ENCODE data around the gene PDE11A. TPM values are rescaled to one million over a fixed set of nuclear protein-coding genes. Genes with fewer than 3 reads are reported as not detected.
A peak's percentile ranks its signal among the peaks of the same experiment; 100 is the strongest.

PDE11A gene
- total RNA-seq, 2 donors from 2014 or later: 1.5 to 1.9 TPM

DNA sequence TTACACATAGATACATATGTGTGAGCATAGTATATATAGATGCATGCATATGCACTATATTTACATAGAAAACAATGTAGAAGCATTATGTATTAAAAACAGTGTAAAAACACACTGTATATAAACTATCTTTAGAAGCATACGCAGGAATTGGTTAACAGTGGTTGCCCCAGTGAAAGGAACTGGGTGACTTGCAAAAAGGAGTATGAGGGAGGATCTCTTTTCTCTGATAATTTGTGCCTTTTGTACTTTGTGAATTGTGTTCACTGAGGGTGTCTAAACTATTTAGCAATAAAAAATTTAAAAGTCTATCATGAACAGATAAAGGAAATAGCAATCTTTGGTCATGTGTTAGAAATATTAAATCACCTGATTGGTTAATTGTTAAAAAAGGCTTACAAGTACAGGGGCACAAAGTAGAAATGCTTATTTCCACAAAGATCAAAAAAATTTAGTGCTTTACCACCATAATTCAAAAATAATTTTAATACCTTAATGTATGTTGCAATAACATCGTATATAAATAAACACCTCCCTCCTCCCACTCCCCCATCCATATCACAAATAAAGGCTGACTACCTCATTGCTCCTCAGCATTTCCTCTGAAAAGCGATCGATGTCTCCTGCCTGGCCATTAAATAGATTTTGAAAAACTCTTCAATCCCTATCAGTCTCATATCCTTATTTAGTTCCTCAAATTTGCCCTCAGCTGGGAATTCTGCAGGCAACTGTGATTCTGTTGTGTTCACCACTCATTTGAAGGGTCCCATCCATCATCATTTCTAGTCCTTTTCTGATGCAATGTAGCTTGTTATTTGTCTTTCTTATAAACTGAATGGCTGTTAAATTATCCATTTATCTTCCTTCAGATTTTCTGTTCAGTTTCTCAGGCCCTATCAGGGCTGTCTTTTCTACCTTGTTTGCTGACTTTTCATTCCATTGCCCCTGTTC lies 422.7 kb downstream of the PDE11A start:
- Mint-ChIP-seq H3K9me3 (peaks cover 1% of the 10 kb centered on the region), H3K27me3 (ENCODE audit: insufficient read depth) (peaks cover 14% of the 10 kb centered on the region), H3K36me3 (ENCODE audit: low read depth) (no peaks in the 10 kb centered on the region), H3K4me3 (no peak overlapping the region), H3K4me1 (peaks cover 20% of the 10 kb centered on the region), H3K27ac (no peak overlapping the region)
- Histone ChIP-seq H3K9me3 (ENCODE audit: control insufficient read depth, low read length) (no peaks in the 10 kb centered on the region), H3K27me3 (ENCODE audit: control insufficient read depth, insufficient read depth, low read length, poor library complexity, severe bottlenecking) (peaks cover 19% of the 10 kb centered on the region), H3K4me3 (ENCODE audit: low read length) (no peak overlapping the region), H3K27ac (ENCODE audit: low read depth, low read length) (peak overlapping the region; percentile 21), H3K36me3 (ENCODE audit: control insufficient read depth, insufficient read depth, low read length) (no peaks in the 10 kb centered on the region), H3K4me1 (ENCODE audit: control insufficient read depth, insufficient read depth, low read length) (peaks cover 7% of the 10 kb centered on the region), H3K9ac (ENCODE audit: extremely low read depth, low read length, poor library complexity, severe bottlenecking) (no peak overlapping the region)
- TF ChIP-seq, protein P1, sequence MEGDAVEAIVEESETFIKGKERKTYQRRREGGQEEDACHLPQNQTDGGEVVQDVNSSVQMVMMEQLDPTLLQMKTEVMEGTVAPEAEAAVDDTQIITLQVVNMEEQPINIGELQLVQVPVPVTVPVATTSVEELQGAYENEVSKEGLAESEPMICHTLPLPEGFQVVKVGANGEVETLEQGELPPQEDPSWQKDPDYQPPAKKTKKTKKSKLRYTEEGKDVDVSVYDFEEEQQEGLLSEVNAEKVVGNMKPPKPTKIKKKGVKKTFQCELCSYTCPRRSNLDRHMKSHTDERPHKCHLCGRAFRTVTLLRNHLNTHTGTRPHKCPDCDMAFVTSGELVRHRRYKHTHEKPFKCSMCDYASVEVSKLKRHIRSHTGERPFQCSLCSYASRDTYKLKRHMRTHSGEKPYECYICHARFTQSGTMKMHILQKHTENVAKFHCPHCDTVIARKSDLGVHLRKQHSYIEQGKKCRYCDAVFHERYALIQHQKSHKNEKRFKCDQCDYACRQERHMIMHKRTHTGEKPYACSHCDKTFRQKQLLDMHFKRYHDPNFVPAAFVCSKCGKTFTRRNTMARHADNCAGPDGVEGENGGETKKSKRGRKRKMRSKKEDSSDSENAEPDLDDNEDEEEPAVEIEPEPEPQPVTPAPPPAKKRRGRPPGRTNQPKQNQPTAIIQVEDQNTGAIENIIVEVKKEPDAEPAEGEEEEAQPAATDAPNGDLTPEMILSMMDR (conservative IDR thresholded peaks at IDR 0.05): no peak
- DNase-seq: no peak
- WGBS, 2 experiments (ENCODE audit: insufficient coverage in 1 of 2, insufficient read length in 1 of 2): 85 to 100% methylated on average over 2 to 4 of the region's 4 CpGs

DNA sequence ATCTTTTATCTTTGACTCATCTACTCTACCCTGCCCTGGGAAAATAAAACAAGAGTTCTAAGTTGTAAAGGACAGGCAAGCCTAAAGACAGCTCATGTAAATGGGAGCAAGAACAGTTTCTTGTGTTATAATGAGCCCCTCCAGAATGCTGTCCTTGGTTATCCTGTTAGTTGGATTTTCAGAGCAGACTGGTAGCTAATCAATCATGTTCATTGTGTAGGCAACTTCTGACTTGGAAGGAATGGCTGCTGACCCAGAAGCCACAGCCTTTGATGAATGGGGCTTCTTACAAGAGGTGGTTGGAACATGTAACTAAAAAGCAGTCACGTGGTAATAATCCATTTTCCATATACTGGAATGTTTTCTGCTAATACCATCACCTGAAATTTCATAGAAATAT lies 425.8 kb downstream of the PDE11A start:
- H3K4me1 ChIP-seq (ENCODE audit: control insufficient read depth, insufficient read depth, low read length): no peaks in the 10 kb centered on the region
- no peak overlapping the region for H3K4me3 ChIP-seq (ENCODE audit: low read length)
- H3K27me3 Mint-ChIP-seq (ENCODE audit: insufficient read depth): peaks cover 8% of the 10 kb centered on the region
- no peak overlapping the region for H3K4me3 Mint-ChIP-seq
- peaks cover 25% of the 10 kb centered on the region for H3K9me3 Mint-ChIP-seq
- H3K36me3 Mint-ChIP-seq (ENCODE audit: low read depth): no peaks in the 10 kb centered on the region
- H3K9me3 ChIP-seq (ENCODE audit: control insufficient read depth, low read length): peaks cover 12% of the 10 kb centered on the region
- peaks cover 19% of the 10 kb centered on the region for H3K27me3 ChIP-seq (ENCODE audit: control insufficient read depth, insufficient read depth, low read length, poor library complexity, severe bottlenecking)
- WGBS, 2 experiments (ENCODE audit: insufficient coverage in 1 of 2, insufficient read length in 1 of 2): 90% methylated on average over 1 of the region's 1 CpG; no CpG with 5 or more reads in 1 of the 2 experiments
- no peak overlapping the region for H3K9ac ChIP-seq (ENCODE audit: extremely low read depth, low read length, poor library complexity, severe bottlenecking)
- no peaks in the 10 kb centered on the region for H3K36me3 ChIP-seq (ENCODE audit: control insufficient read depth, insufficient read depth, low read length)
- H3K4me1 Mint-ChIP-seq: peaks cover 4% of the 10 kb centered on the region
- TF ChIP-seq, protein P1 (conservative IDR thresholded peaks at IDR 0.05): no peak
- peak overlapping the region; percentile 66 for H3K27ac ChIP-seq (ENCODE audit: low read depth, low read length)
- H3K27ac Mint-ChIP-seq: no peak overlapping the region
- DNase-seq: no peak

DNA sequence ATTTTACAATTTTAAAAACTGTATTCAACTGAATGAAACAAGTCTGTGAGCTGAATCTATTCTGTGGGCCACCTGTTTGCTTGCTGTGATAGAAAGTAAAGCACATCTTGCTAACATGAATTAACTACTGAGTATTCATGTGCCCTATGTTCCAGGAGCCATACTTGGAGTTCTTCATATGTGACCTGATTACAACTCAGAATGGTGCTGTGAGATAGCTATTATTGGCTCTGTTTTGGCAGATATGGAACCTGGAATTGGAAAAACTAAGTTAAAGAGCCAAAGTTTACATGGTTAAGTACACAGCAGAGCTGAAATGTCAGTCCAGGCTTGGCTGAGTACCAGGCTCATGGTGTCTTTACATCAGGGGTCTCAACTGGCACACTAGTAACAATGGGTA lies 426.3 kb downstream of the PDE11A start:
- H3K4me1 ChIP-seq (ENCODE audit: control insufficient read depth, insufficient read depth, low read length): no peaks in the 10 kb centered on the region
- H3K9me3 ChIP-seq (ENCODE audit: control insufficient read depth, low read length): peaks cover 12% of the 10 kb centered on the region
- H3K27ac ChIP-seq (ENCODE audit: low read depth, low read length): peak overlapping the region; percentile 66
- H3K27me3 ChIP-seq (ENCODE audit: control insufficient read depth, insufficient read depth, low read length, poor library complexity, severe bottlenecking): peaks cover 16% of the 10 kb centered on the region
- Mint-ChIP-seq H3K27me3 (ENCODE audit: insufficient read depth) (peaks cover 8% of the 10 kb centered on the region), H3K4me1 (no peaks in the 10 kb centered on the region), H3K36me3 (ENCODE audit: low read depth) (no peaks in the 10 kb centered on the region), H3K4me3 (no peak overlapping the region), H3K9me3 (peaks cover 25% of the 10 kb centered on the region), H3K27ac (no peak overlapping the region)
- TF ChIP-seq, protein P1 (conservative IDR thresholded peaks at IDR 0.05): no peak
- no peak for DNase-seq
- H3K36me3 ChIP-seq (ENCODE audit: control insufficient read depth, insufficient read depth, low read length): no peaks in the 10 kb centered on the region
- H3K9ac ChIP-seq (ENCODE audit: extremely low read depth, low read length, poor library complexity, severe bottlenecking): no peak overlapping the region
- H3K4me3 ChIP-seq (ENCODE audit: low read length): no peak overlapping the region
